Lower leg skin (tissue), 3 donors: ENCODE results near the gene SYT1.

Experiments used
- CTCF ChIP-seq, 3 donors: fragments of 450-650 bp; IDR thresholded peaks; one replicate each; pipeline ENCODE4 v1.5.1; 2016; ENCODE audit warnings: antibody characterized with exemption in 3 of 3, mild to moderate bottlenecking in 3 of 3, moderate library complexity in 2 of 3
- POLR2A ChIP-seq, 2 donors: fragments of 450-650 bp; IDR thresholded peaks; one replicate each; pipeline ENCODE4 v1.6.1; 2016 to 2017; ENCODE audit warnings: antibody characterized with exemption in 2 of 2, mild to moderate bottlenecking in 1 of 2, moderate library complexity in 1 of 2

GRCh38 chr12:79409562-79409961, 545.0 kb downstream of the SYT1 start:
- TF ChIP-seq CTCF (IDR thresholded peaks at IDR 0.05) (no peak), POLR2A (IDR thresholded peaks at IDR 0.05) (no peak)
